SK-N-SH (cell line): Measurements from ENCODE around the gene TUBGCP2.

Experiments
- CHD2 ChIP-seq: fragments of 150-350 bp; IDR thresholded peaks from 2 replicates; pipeline ENCODE4 v1.6.1; 2018; ENCODE audit warnings: low read length; ENCODE audit not compliant: partially characterized antibody
- JUND ChIP-seq: IDR thresholded peaks from 2 replicates; pipeline ENCODE4 v1.4.0; 2012
- MAX ChIP-seq: IDR thresholded peaks from 2 replicates; pipeline ENCODE4 v1.4.0; 2012; ENCODE audit warnings: low read depth
- POLR2AphosphoS5 ChIP-seq: IDR thresholded peaks from 2 replicates; pipeline ENCODE4 v1.6.1; 2012; ENCODE audit warnings: low read depth, low read length
- RAD21 ChIP-seq: IDR thresholded peaks from 2 replicates; pipeline ENCODE4 v1.6.1; 2012; ENCODE audit warnings: mild to moderate bottlenecking, low read length
- RXRA ChIP-seq: IDR thresholded peaks from 2 replicates; pipeline ENCODE4 v1.4.0; 2012; ENCODE audit warnings: low read depth, mild to moderate bottlenecking, borderline replicate concordance
- USF1 ChIP-seq: IDR thresholded peaks from 2 replicates; pipeline ENCODE4 v1.4.0; 2012; ENCODE audit warnings: low read depth, borderline replicate concordance
- USF2 ChIP-seq: fragments of 150-350 bp; IDR thresholded peaks from 2 replicates; pipeline ENCODE4 v1.6.1; 2017; ENCODE audit warnings: antibody characterized with exemption, low read length, low read depth, borderline replicate concordance
- ZBTB33 ChIP-seq: IDR thresholded peaks from 2 replicates; pipeline ENCODE4 v1.4.0; 2012; ENCODE audit warnings: low read depth, borderline replicate concordance
- TF ChIP-seq, protein P1 (sequence below): fragments of 200-600 bp; sonication (generic); IDR thresholded peaks from 2 replicates; pipeline ENCODE4 v1.6.1; 2017; ENCODE audit warnings: antibody characterized with exemption, mild to moderate bottlenecking, moderate library complexity

DNA sequence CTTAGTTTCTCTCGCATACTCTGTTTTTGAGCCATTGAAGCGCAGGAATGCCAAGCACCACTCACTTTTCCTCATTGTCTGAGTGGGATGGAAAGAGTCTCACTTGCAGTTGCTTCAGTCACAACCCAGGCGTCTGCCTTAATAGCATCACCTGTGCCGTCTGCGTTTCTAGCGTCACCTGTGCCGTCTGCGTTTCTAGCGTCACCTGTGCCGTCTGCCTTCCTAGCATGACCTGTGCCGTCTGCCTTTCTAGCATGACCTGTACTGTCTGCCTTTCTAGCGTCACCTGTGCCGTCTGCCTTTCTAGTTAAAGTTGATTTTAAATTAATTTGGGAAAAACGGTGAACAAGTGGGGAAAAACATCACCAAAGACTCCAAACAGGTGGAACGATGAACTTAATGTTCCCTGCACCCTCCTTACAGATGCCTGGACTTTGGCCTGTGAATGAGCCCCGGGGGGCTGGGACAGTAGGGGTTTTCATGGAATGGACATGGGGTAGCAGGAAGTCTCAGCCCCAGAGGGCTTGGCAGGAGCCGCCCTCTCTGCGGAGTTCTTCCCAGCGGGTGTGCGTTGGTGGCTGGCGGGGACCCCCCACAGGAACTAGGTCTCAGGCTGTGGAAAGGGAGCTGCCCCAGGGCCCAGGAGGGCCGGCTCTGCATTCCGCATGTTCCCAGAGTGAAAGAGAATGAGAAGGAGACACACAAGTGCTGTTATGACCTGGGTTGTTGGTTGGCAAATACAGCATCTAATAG is 3.5 kb upstream of the TUBGCP2 start:
- TF ChIP-seq, protein P1, sequence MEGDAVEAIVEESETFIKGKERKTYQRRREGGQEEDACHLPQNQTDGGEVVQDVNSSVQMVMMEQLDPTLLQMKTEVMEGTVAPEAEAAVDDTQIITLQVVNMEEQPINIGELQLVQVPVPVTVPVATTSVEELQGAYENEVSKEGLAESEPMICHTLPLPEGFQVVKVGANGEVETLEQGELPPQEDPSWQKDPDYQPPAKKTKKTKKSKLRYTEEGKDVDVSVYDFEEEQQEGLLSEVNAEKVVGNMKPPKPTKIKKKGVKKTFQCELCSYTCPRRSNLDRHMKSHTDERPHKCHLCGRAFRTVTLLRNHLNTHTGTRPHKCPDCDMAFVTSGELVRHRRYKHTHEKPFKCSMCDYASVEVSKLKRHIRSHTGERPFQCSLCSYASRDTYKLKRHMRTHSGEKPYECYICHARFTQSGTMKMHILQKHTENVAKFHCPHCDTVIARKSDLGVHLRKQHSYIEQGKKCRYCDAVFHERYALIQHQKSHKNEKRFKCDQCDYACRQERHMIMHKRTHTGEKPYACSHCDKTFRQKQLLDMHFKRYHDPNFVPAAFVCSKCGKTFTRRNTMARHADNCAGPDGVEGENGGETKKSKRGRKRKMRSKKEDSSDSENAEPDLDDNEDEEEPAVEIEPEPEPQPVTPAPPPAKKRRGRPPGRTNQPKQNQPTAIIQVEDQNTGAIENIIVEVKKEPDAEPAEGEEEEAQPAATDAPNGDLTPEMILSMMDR: no peak
- TF ChIP-seq USF1 (no peak), RXRA (no peak), USF2 (no peak), CHD2 (no peak), RAD21 (no peak), JUND (no peak), ZBTB33 (no peak), MAX (no peak), POLR2AphosphoS5 (no peak)
